Measurements from ENCODE around the gene ARFGEF3. TPM values are rescaled to one million over a fixed set of nuclear protein-coding genes. Genes with fewer than 3 reads are reported as not detected.

ARFGEF3 gene
- total RNA-seq, 1 donor from 2014 or later, result 24.0 TPM

GRCh38 chr6:138162955-138163575 is 1.3 kb downstream of the ARFGEF3 start:
- H3K9me3 Mint-ChIP-seq, result no peaks in the 10 kb centered on the region
- H3K4me3 Mint-ChIP-seq, result peak overlapping the region; percentile 87
- H3K27me3 Mint-ChIP-seq, result peaks cover 59% of the 10 kb centered on the region
- no peak for DNase-seq (ENCODE audit: extremely low spot score, unreplicated experiment)
- H3K36me3 Mint-ChIP-seq, result no peaks in the 10 kb centered on the region
- H3K4me1 Mint-ChIP-seq (ENCODE audit: unreplicated experiment), result peaks cover 13% of the 10 kb centered on the region
- no peak for TF ChIP-seq CTCF (conservative IDR thresholded peaks at IDR 0.05)
- peak overlapping the region; percentile 58 for H3K27ac Mint-ChIP-seq

GRCh38 chr6:138175596-138175995 is 13.9 kb downstream of the ARFGEF3 start:
- DNase-seq (ENCODE audit: extremely low spot score, unreplicated experiment), result no peak
- peaks cover 11% of the 10 kb centered on the region for H3K36me3 Mint-ChIP-seq
- H3K4me3 Mint-ChIP-seq, result no peak overlapping the region
- peaks cover 14% of the 10 kb centered on the region for H3K9me3 Mint-ChIP-seq
- H3K27me3 Mint-ChIP-seq, result peaks cover 11% of the 10 kb centered on the region
- no peak overlapping the region for H3K27ac Mint-ChIP-seq
- TF ChIP-seq CTCF (conservative IDR thresholded peaks at IDR 0.05), result no peak
- H3K4me1 Mint-ChIP-seq (ENCODE audit: unreplicated experiment), result no peaks in the 10 kb centered on the region

GRCh38 chr6:138176652-138177232 is 15.0 kb downstream of the ARFGEF3 start:
- H3K4me3 Mint-ChIP-seq, result no peak overlapping the region
- no peak overlapping the region for H3K27ac Mint-ChIP-seq
- H3K4me1 Mint-ChIP-seq (ENCODE audit: unreplicated experiment), result no peaks in the 10 kb centered on the region
- peaks cover 11% of the 10 kb centered on the region for H3K27me3 Mint-ChIP-seq
- peaks cover 11% of the 10 kb centered on the region for H3K36me3 Mint-ChIP-seq
- no peak for DNase-seq (ENCODE audit: extremely low spot score, unreplicated experiment)
- H3K9me3 Mint-ChIP-seq, result peaks cover 14% of the 10 kb centered on the region
- no peak for TF ChIP-seq CTCF (conservative IDR thresholded peaks at IDR 0.05)

- DNase-seq (ENCODE audit: extremely low spot score, unreplicated experiment), result no peak
- Mint-ChIP-seq H3K36me3 (peaks cover 8% of the 10 kb centered on the region), H3K9me3 (peaks cover 4% of the 10 kb centered on the region), H3K4me3 (no peak overlapping the region), H3K27me3 (peaks cover 6% of the 10 kb centered on the region), H3K4me1 (ENCODE audit: unreplicated experiment) (peaks cover 10% of the 10 kb centered on the region), H3K27ac (no peak overlapping the region)
- TF ChIP-seq CTCF (conservative IDR thresholded peaks at IDR 0.05), result no peak
Observed at GRCh38 chr6:138182939-138183789, 21.4 kb downstream of the ARFGEF3 start.

GRCh38 chr6:138183790-138184134 is 22.0 kb downstream of the ARFGEF3 start:
- Mint-ChIP-seq H3K36me3 (peaks cover 4% of the 10 kb centered on the region), H3K4me1 (ENCODE audit: unreplicated experiment) (peaks cover 16% of the 10 kb centered on the region), H3K4me3 (no peak overlapping the region), H3K9me3 (no peaks in the 10 kb centered on the region), H3K27me3 (peaks cover 6% of the 10 kb centered on the region), H3K27ac (no peak overlapping the region)
- DNase-seq (ENCODE audit: extremely low spot score, unreplicated experiment), result no peak
- TF ChIP-seq CTCF (conservative IDR thresholded peaks at IDR 0.05), result no peak

Data from type B pancreatic cell (in vitro differentiated cells).